WTC11 (cell line): ENCODE measurements around the gene NSG2. TPM values are rescaled to one million over a fixed set of nuclear protein-coding genes. Genes with fewer than 3 reads are reported as not detected.

Source experiments
- ATAC-seq: fragments of 200-7000 bp; cut with Tn5 transposase; 2 replicates; pipeline ENCODE4 v1.10.0; 2021; ENCODE audit warnings: mild to moderate bottlenecking, moderate library complexity
- CTCF ChIA-PET: fragments of 300-600 bp; sonication (Branson Sonifier 250); formaldehyde crosslinking; loops from one replicate; lab custom pipeline; 2021; ENCODE audit warnings: antibody characterized with exemption; lab: Charles Lee
- POLR2A ChIA-PET: fragments of 350-600 bp; sonication (Branson Sonifier 250); formaldehyde crosslinking; loops from one replicate; lab custom pipeline; 2021; ENCODE audit warnings: antibody characterized with exemption; lab: Charles Lee
- DNase-seq: peaks from one replicate; pipeline ENCODE4 v3.0.0; 2021; ENCODE audit warnings: low spot score
- H3K27ac Mint-ChIP-seq: 2 replicates; pipeline ENCODE4 v1.8.0; 2021; ENCODE audit warnings: mixed read lengths
- H3K27me3 Mint-ChIP-seq: 2 replicates; pipeline ENCODE4 v1.8.0; 2021; ENCODE audit warnings: low read depth, mild to moderate bottlenecking, moderate library complexity, mixed read lengths
- H3K36me3 Mint-ChIP-seq: 2 replicates; pipeline ENCODE4 v1.8.0; 2021; ENCODE audit warnings: mixed read lengths
- H3K4me1 Mint-ChIP-seq: 2 replicates; pipeline ENCODE4 v1.8.0; 2022; ENCODE audit warnings: mixed read lengths
- H3K4me3 Mint-ChIP-seq: 2 replicates; pipeline ENCODE4 v1.8.0; 2021; ENCODE audit warnings: mild to moderate bottlenecking, moderate library complexity, mixed read lengths
- H3K9me3 Mint-ChIP-seq: 2 replicates; pipeline ENCODE4 v1.8.0; 2021; ENCODE audit warnings: mixed read lengths
- GRHL2 ChIP-seq: fragments of 250-450 bp; sonication (Bioruptor Pico); IDR thresholded peaks from 2 replicates; pipeline ENCODE4 v1.8.0; 2022; ENCODE audit warnings: mild to moderate bottlenecking, moderate library complexity; ENCODE audit not compliant: insufficient replicate concordance, severe bottlenecking
- TCF7 ChIP-seq: sonication (generic); formaldehyde crosslinking; IDR thresholded peaks from 2 replicates; pipeline ENCODE4 v1.8.0; 2022; ENCODE audit warnings: mild to moderate bottlenecking, low read depth, missing genetic modification reagents, moderate library complexity
- ZNF532 ChIP-seq: fragments of 250-450 bp; sonication (Bioruptor Pico); IDR thresholded peaks from 2 replicates; pipeline ENCODE4 v1.9.0; 2021; ENCODE audit warnings: mild to moderate bottlenecking, borderline replicate concordance
- total RNA-seq: library from RNA; stranded (reverse); gene quantifications from 3 replicates; pipeline ENCODE4 v1.2.3, GENCODE V29; 2021
- TF ChIP-seq, protein P1 (sequence below): sonication (generic); formaldehyde crosslinking; IDR thresholded peaks from 2 replicates; pipeline ENCODE4 v1.8.1; 2023; ENCODE audit warnings: mild to moderate bottlenecking, missing genetic modification reagents, moderate library complexity
- TF ChIP-seq, protein P2 (sequence below): sonication (generic); formaldehyde crosslinking; IDR thresholded peaks from 2 replicates; pipeline ENCODE4 v1.8.1; 2023; ENCODE audit warnings: mild to moderate bottlenecking, moderate library complexity, missing genetic modification reagents
- TF ChIP-seq, protein P3 (sequence below): sonication (generic); formaldehyde crosslinking; IDR thresholded peaks from 2 replicates; pipeline ENCODE4 v1.8.1; 2023; ENCODE audit warnings: mild to moderate bottlenecking, missing genetic modification reagents, moderate library complexity

The NSG2 gene
- total RNA-seq, 1 experiment from 2014 or later = not detected

GRCh38 chr5:174022384-174023095 is 23.0 kb upstream of the NSG2 start (continued):
- TF ChIP-seq GRHL2 (no peak), TCF7 (no peak)
- TF ChIP-seq, protein P1, sequence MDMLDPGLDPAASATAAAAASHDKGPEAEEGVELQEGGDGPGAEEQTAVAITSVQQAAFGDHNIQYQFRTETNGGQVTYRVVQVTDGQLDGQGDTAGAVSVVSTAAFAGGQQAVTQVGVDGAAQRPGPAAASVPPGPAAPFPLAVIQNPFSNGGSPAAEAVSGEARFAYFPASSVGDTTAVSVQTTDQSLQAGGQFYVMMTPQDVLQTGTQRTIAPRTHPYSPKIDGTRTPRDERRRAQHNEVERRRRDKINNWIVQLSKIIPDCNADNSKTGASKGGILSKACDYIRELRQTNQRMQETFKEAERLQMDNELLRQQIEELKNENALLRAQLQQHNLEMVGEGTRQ (CRISPR knock-in tag) = no peak

DNA sequence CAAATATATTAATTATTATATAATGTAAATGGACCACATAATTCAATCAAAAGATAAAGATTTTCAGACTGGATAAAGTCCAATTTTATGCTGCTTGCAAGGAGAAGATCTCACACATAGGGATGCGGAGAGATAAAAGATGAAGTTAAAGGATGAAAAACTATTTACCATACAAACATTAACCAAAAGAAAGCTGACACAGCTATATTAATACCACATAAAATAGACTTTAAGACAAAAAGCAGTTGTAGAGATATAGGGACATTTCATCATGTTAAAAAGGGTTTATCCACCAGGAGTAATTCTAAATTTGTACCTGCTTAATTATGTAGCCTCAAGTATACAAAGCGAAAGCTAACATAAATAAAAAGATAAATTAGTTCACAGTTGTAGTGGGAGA is 15.2 kb upstream of the NSG2 start:
- peaks cover 15% of the 10 kb centered on the region for H3K36me3 Mint-ChIP-seq
- ChIA-PET POLR2A (interaction anchor here (0.9 kb wide), 1 partner anchor 90 kb away, joined by 3 read pairs; no protein-coding TSS in a partner anchor), CTCF (no interaction called here)

More for the DNA sequence above, 15.2 kb upstream of the NSG2 start:
- Mint-ChIP-seq H3K4me3 (no peak overlapping the region), H3K9me3 (peaks cover 31% of the 10 kb centered on the region), H3K27ac (no peak overlapping the region), H3K4me1 (no peaks in the 10 kb centered on the region), H3K27me3 (peaks cover 9% of the 10 kb centered on the region)
- TF ChIP-seq, protein P2, sequence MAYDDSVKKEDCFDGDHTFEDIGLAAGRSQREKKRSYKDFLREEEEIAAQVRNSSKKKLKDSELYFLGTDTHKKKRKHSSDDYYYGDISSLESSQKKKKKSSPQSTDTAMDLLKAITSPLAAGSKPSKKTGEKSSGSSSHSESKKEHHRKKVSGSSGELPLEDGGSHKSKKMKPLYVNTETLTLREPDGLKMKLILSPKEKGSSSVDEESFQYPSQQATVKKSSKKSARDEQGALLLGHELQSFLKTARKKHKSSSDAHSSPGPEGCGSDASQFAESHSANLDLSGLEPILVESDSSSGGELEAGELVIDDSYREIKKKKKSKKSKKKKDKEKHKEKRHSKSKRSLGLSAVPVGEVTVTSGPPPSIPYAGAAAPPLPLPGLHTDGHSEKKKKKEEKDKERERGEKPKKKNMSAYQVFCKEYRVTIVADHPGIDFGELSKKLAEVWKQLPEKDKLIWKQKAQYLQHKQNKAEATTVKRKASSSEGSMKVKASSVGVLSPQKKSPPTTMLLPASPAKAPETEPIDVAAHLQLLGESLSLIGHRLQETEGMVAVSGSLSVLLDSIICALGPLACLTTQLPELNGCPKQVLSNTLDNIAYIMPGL (CRISPR knock-in tag) = no peak
- TF ChIP-seq, protein P1 (CRISPR knock-in tag) = no peak
- TF ChIP-seq, protein P3, sequence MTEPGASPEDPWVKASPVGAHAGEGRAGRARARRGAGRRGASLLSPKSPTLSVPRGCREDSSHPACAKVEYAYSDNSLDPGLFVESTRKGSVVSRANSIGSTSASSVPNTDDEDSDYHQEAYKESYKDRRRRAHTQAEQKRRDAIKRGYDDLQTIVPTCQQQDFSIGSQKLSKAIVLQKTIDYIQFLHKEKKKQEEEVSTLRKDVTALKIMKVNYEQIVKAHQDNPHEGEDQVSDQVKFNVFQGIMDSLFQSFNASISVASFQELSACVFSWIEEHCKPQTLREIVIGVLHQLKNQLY = no peak
- TF ChIP-seq ZNF532 (CRISPR knock-in tag) = no peak
- ATAC-seq (no peak), DNase-seq (no peak)
